ENCODE results near the gene MIGA2. TPM values are rescaled to one million over a fixed set of nuclear protein-coding genes. Genes with fewer than 3 reads are reported as not detected.

The MIGA2 gene
- total RNA-seq, 1 experiment from 2014 or later = 29.6 TPM

- peak overlapping the region; percentile 78 for H3K4me3 ChIP-seq (ENCODE audit: low read length)
- CTCF ChIA-PET = no interaction called here
- H3K9me3 ChIP-seq (ENCODE audit: low read length) = no peaks in the 10 kb centered on the region
- H3K36me3 ChIP-seq (ENCODE audit: low read depth, low read length) = no peaks in the 10 kb centered on the region
- H3K4me1 ChIP-seq (ENCODE audit: insufficient read depth, low read length) = peaks cover 12% of the 10 kb centered on the region
- ATAC-seq = peak; percentile 11
- POLR2A ChIA-PET (ENCODE audit: unreplicated experiment) = no interaction called here
- H2AFZ ChIP-seq (ENCODE audit: low read length) = peak overlapping the region; percentile 93
- no peak for DNase-seq
- no peak overlapping the region for H3K27ac ChIP-seq (ENCODE audit: low read length)
- intact Hi-C loops (cut with micrococcal nuclease) = loop anchor here (2.0 kb wide), 1 partner anchor 29 kb away; the partner anchor contains the start of gene DOLPP1
- H3F3A ChIP-seq (ENCODE audit: low read length, unreplicated experiment) = no peaks in the 10 kb centered on the region
- no peak for TF ChIP-seq CTCF (conservative IDR thresholded peaks at IDR 0.05; ENCODE audit: low read depth, low read length)
- TF ChIP-seq EZH2phosphoT487 (IDR thresholded peaks at IDR 0.05; ENCODE audit: borderline replicate concordance, low read length) = no peak
- no peak for TF ChIP-seq EZH2 (IDR thresholded peaks at IDR 0.05; ENCODE audit: low read length, unreplicated experiment)
- H3K9ac ChIP-seq (ENCODE audit: low read length) = peak overlapping the region; percentile 70
- peaks cover 38% of the 10 kb centered on the region for H3K79me2 ChIP-seq (ENCODE audit: low read length)
- no TSS peak for BruUV-seq (replicated peaks)
- no peaks in the 10 kb centered on the region for H3K27me3 ChIP-seq (ENCODE audit: low read length)
- no peaks in the 10 kb centered on the region for H3K9me2 ChIP-seq (replicated peaks; ENCODE audit: low read length)
- no peaks in the 10 kb centered on the region for H4K20me1 ChIP-seq (ENCODE audit: low read length)
- H3K4me2 ChIP-seq (ENCODE audit: low read length) = peak overlapping the region; percentile 91
Observed at GRCh38 chr9:129109952-129110739, 73.7 kb downstream of the MIGA2 start.

GRCh38 chr9:129110740-129111527, 74.5 kb downstream of the MIGA2 start, which contains the start of the genes CRAT and PTPA:
CRAT (minus strand) TSS chr9:129110793; CDS start chr9:129110509, 284 bp downstream.
PTPA (plus strand) TSS chr9:129111415; CDS start chr9:129111601, 186 bp downstream.
- Histone ChIP-seq H3K9ac (ENCODE audit: low read length) (peak within 1 kb of the TSS; percentile 86), H3K79me2 (ENCODE audit: low read length) (peaks cover 46% of the 10 kb centered on the region), H3K27ac (ENCODE audit: low read length) (peak within 1 kb of the TSS; percentile 71), H3K36me3 (ENCODE audit: low read depth, low read length) (no peaks in the 10 kb centered on the region), H3K4me3 (ENCODE audit: low read length) (peak within 1 kb of the TSS; percentile 78), H4K20me1 (ENCODE audit: low read length) (no peaks in the 10 kb centered on the region), H3K9me2 (replicated peaks; ENCODE audit: low read length) (no peaks in the 10 kb centered on the region), H3K4me2 (ENCODE audit: low read length) (peak within 1 kb of the TSS; percentile 99), H2AFZ (ENCODE audit: low read length) (peak within 1 kb of the TSS; percentile 93), H3K27me3 (ENCODE audit: low read length) (no peaks in the 10 kb centered on the region), H3K9me3 (ENCODE audit: low read length) (no peaks in the 10 kb centered on the region), H3F3A (ENCODE audit: low read length, unreplicated experiment) (no peaks in the 10 kb centered on the region), H3K4me1 (ENCODE audit: insufficient read depth, low read length) (peaks cover 12% of the 10 kb centered on the region)
- ChIA-PET POLR2A (ENCODE audit: unreplicated experiment) (interaction anchor here (0.6 kb wide), 1 partner anchor 63 kb away, joined by 10 read pairs; no protein-coding TSS in a partner anchor), CTCF (interaction anchor here (1.0 kb wide), 1 partner anchor 83 kb away, joined by 3 read pairs; the partner anchor contains the start of gene SH3GLB2)
- DNase-seq (peak; percentile 85), ATAC-seq (peak; percentile 81)
- no TSS peak for BruUV-seq (replicated peaks)
- TF ChIP-seq EZH2 (IDR thresholded peaks at IDR 0.05; ENCODE audit: low read length, unreplicated experiment) (no peak), EZH2phosphoT487 (IDR thresholded peaks at IDR 0.05; ENCODE audit: borderline replicate concordance, low read length) (no peak), CTCF (conservative IDR thresholded peaks at IDR 0.05; ENCODE audit: low read depth, low read length) (no peak)
- intact Hi-C loops (cut with micrococcal nuclease) = loop anchor here (2.0 kb wide), 1 partner anchor 30 kb away; the partner anchor contains the start of gene DOLPP1

All from PC-3 (cell line).